ENCODE measurements around the gene PLCB1.

GRCh38 chr20:8755340-8756118, 623.5 kb downstream of the PLCB1 start:
- no peak for TF ChIP-seq CTCF (optimal IDR thresholded peaks at IDR 0.05 in 1 of 3, IDR thresholded peaks at IDR 0.05 in 1 of 3, conservative IDR thresholded peaks at IDR 0.05 in 1 of 3; ENCODE audit: extremely low read depth in 1 of 3, insufficient read depth in 2 of 3, low read length in 3 of 3)
- TF ChIP-seq EZH2 (IDR thresholded peaks at IDR 0.05; ENCODE audit: low read length): no peak

All from keratinocyte (primary cell).